Measurements from ENCODE around the gene CRYBG2. TPM values are rescaled to one million over a fixed set of nuclear protein-coding genes. Genes with fewer than 3 reads are reported as not detected.

Gene CRYBG2
- total RNA-seq, 1 donor from 2014 or later: 0.83 TPM

DNA sequence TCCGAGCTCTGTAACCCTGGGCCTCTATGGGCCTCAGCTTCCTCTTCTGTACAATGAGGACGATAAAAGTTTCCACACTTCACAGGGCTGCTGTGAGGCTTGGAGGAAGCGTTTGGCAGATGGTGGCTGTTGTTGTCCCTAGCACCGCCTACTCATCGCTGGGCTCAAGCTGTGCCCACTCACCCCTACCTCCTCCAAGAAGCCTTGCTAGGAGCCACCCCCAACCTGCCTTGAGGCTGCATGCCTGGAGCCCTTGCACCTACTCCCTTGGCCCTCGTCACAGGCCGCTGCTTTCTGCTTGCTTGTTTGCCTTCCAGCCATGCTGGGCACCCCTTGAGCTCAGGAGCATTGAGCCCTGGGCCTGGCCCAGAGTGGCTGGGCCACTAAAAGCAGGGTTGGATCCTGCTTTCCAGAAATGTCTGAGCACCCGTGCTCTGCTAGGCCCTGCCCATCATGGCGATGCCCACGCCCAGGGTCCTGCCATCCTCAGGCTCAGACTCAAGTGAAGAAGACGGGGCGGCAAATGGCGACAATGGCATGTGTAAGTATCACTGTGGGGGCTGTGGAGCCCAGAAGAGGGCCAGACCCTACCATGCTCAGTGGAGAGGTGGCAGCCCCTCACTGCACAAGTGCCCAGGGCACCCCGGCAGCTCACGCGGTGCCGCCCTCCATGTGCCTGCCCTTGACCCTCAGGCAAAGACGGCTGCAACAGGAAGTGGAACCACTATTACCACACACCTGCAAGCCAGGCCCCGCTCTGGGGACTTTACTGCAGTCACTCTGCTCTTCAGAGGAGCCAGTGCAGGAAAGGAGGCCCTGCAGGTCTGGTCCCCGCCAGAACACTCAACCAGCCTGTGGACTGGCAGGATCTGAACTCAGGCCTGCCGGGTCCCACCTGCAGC, 64.5 kb downstream of the CRYBG2 start:
- H3K36me3 Mint-ChIP-seq (ENCODE audit: low read depth): peaks cover 6% of the 10 kb centered on the region
- H3K4me3 Mint-ChIP-seq: peak overlapping the region; percentile 73
- no peak for DNase-seq (ENCODE audit: low spot score)
- H3K4me1 Mint-ChIP-seq (ENCODE audit: low read depth): peaks cover 66% of the 10 kb centered on the region
- no peaks in the 10 kb centered on the region for H3K9me3 Mint-ChIP-seq
- intact Hi-C loops (cut with micrococcal nuclease): loop anchor here (1.0 to 5.0 kb wide), 3 partner anchors 15 to 253 kb away; partner anchors contain the start of gene UBXN11
- no peaks in the 10 kb centered on the region for H3K27me3 Mint-ChIP-seq (ENCODE audit: insufficient read depth)
- peak overlapping the region; percentile 97 for H3K27ac Mint-ChIP-seq

DNA sequence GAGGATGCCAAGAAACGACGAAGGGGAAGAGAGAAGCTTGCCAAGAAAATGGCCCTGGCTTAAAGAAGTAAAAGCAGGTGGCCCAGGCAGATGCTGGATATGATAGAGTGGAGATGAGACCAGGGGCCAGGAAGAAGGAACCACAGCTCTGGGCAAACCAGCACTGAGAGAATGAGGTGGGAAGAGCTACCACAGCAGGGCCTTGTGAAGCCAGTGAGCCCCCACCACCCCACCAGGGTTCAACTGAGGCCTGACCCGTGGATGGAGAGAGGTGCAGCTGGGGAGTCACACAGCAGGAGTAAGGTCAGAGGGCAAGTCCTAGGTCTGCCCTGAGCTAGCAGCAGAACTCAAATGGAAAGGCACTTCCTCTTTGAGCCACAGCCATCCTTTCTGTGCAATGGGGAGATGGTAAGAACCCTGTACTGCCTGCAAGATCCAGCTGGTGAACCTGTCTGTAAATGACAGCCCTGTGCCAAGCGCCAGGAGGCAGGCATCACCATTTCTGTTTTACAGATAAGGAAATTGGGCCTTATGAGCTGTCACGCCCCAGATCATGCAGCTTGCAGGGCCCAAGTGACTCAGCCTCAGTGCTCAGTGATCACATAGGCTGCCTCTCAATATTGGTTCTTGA, 65.5 kb downstream of the CRYBG2 start:
- peak overlapping the region; percentile 73 for H3K4me3 Mint-ChIP-seq
- H3K27ac Mint-ChIP-seq: peak overlapping the region; percentile 97
- peaks cover 71% of the 10 kb centered on the region for H3K4me1 Mint-ChIP-seq (ENCODE audit: low read depth)
- no peaks in the 10 kb centered on the region for H3K9me3 Mint-ChIP-seq
- peaks cover 11% of the 10 kb centered on the region for H3K36me3 Mint-ChIP-seq (ENCODE audit: low read depth)
- no peak for DNase-seq (ENCODE audit: low spot score)
- no peaks in the 10 kb centered on the region for H3K27me3 Mint-ChIP-seq (ENCODE audit: insufficient read depth)
- intact Hi-C loops (cut with micrococcal nuclease): loop anchor here (1.0 to 5.0 kb wide), 3 partner anchors 14 to 254 kb away; no protein-coding TSS in a partner anchor

DNA sequence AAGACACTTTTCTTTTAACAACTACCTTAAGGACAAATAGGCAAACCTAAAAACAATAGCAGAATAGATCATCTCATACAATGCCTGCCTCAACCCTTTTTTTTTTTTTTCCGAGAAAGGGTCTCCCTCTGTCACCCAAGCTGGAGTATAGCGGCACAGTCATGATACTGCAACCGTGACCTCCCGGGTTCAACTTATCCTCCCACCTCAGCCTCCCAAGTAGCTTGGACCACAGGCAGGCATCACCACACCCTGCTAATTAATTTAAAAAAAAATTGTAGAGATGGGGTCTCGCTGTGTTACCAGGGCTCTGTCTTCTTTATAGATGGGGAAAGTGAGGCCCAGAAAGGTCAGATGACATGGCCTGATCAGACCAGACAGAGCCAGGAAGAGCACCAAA, 66.1 kb downstream of the CRYBG2 start:
- Mint-ChIP-seq H3K9me3 (no peaks in the 10 kb centered on the region), H3K4me3 (peak overlapping the region; percentile 73), H3K27ac (peak overlapping the region; percentile 97), H3K36me3 (ENCODE audit: low read depth) (peaks cover 17% of the 10 kb centered on the region), H3K27me3 (ENCODE audit: insufficient read depth) (no peaks in the 10 kb centered on the region), H3K4me1 (ENCODE audit: low read depth) (peaks cover 77% of the 10 kb centered on the region)
- intact Hi-C loops (cut with micrococcal nuclease): loop anchor here (1.0 to 5.0 kb wide), 3 partner anchors 13 to 254 kb away; no protein-coding TSS in a partner anchor
- DNase-seq (ENCODE audit: low spot score): no peak

DNA sequence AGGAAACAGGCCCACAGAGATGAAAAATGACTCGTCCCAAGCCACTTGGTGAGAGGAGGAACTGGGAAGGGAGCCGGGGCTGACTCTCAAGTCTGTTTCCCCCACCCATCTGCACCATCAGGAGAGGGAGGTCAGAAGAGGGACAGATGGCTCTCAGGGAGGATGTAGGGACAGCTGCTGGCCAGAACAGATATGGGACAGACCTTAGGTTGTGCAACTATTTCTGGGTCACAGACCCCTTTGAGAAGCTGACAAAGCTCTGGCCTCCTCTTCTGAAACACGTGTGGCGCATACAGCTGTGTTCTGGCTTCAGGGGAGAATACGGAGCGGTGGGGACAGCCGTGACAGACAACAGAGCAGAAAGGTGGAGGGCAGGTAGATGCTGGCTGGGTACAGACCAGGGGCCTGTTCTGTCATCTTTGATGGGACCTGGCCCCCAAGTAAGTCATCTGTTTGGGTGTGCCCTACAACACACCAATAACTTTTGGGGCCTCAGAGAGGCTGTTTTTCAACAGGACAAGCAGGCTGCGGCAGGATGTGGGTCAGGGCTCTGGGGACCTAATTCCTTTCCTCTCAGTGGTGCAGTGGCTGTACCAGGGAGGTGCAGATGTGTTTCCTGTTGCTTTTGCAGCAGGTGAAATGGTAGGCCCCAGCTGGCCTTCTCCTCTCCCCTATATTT, 66.8 kb downstream of the CRYBG2 start:
- H3K27me3 Mint-ChIP-seq (ENCODE audit: insufficient read depth): no peaks in the 10 kb centered on the region
- DNase-seq (ENCODE audit: low spot score): peak; percentile 76
- H3K36me3 Mint-ChIP-seq (ENCODE audit: low read depth): peaks cover 21% of the 10 kb centered on the region
- peaks cover 81% of the 10 kb centered on the region for H3K4me1 Mint-ChIP-seq (ENCODE audit: low read depth)
- no peaks in the 10 kb centered on the region for H3K9me3 Mint-ChIP-seq
- peak overlapping the region; percentile 73 for H3K4me3 Mint-ChIP-seq
- intact Hi-C loops (cut with micrococcal nuclease): loop anchor here (5.0 kb wide), 1 partner anchor 255 kb away; no protein-coding TSS in a partner anchor
- H3K27ac Mint-ChIP-seq: peak overlapping the region; percentile 97

DNA sequence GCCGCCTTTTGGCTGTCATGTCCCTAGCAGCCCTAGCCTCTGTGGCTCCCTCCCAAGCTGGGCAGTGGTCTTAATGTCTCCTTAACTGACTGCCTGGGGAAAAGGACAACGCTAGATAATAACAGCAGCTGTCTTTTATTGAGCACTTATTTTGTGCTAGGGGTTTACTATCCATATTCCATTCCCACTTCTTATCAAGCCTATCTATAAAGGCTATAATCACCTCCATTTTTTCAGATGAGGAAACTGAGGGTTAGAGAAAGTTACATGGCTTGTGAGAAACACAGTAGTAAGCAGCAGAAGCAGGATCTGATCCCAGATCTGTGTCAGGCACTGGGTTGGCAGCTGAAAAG, 67.9 kb downstream of the CRYBG2 start:
- Mint-ChIP-seq H3K9me3 (no peaks in the 10 kb centered on the region), H3K4me3 (no peak overlapping the region), H3K36me3 (ENCODE audit: low read depth) (peaks cover 29% of the 10 kb centered on the region), H3K27ac (peak overlapping the region; percentile 97), H3K27me3 (ENCODE audit: insufficient read depth) (no peaks in the 10 kb centered on the region), H3K4me1 (ENCODE audit: low read depth) (peaks cover 77% of the 10 kb centered on the region)
- no peak for DNase-seq (ENCODE audit: low spot score)
- intact Hi-C loops (cut with micrococcal nuclease): loop anchor here (5.0 kb wide), 1 partner anchor 256 kb away; no protein-coding TSS in a partner anchor

DNA sequence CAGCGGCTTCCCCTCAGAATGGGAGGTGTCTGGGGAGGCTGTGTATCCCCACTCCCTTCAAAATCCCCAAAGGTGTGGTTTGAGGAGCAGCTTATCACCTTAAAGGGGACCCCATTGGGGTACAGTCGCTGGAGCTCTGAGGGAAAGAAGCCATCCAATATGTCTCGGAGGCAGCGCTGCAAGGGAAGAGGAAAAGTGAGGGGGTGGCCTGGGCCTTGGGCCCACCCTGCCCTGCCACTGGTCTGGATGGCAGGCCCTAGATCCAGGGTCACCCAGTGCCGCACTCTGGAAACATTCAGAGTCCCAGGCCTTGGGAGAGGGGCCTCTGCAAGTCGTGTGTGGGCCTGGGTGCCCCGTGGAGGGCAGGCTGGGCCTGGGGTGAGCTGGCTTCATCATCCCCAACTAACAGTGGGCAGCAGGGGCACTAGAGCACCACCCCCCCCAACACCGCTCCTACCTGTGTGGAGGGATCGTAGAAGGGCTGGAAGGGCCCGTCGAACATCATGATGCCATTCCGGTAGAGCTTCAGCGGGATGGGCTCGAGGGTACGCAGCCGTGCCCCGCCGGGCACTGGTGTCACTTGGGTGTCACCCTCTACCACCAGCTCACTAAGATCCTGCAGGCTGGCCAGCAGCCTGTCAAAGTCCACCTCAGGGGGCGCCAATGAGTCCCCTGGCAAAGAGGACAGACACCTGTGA, 68.4 kb downstream of the CRYBG2 start:
- H3K9me3 Mint-ChIP-seq: no peaks in the 10 kb centered on the region
- H3K27ac Mint-ChIP-seq: peak overlapping the region; percentile 97
- intact Hi-C loops (cut with micrococcal nuclease): loop anchor here (1.0 to 5.0 kb wide), 5 partner anchors 36 to 257 kb away; partner anchors contain the start of gene CEP85
- H3K4me3 Mint-ChIP-seq: peak overlapping the region; percentile 81
- no peak for DNase-seq (ENCODE audit: low spot score)
- H3K36me3 Mint-ChIP-seq (ENCODE audit: low read depth): peaks cover 32% of the 10 kb centered on the region
- H3K27me3 Mint-ChIP-seq (ENCODE audit: insufficient read depth): no peaks in the 10 kb centered on the region
- peaks cover 77% of the 10 kb centered on the region for H3K4me1 Mint-ChIP-seq (ENCODE audit: low read depth)

DNA sequence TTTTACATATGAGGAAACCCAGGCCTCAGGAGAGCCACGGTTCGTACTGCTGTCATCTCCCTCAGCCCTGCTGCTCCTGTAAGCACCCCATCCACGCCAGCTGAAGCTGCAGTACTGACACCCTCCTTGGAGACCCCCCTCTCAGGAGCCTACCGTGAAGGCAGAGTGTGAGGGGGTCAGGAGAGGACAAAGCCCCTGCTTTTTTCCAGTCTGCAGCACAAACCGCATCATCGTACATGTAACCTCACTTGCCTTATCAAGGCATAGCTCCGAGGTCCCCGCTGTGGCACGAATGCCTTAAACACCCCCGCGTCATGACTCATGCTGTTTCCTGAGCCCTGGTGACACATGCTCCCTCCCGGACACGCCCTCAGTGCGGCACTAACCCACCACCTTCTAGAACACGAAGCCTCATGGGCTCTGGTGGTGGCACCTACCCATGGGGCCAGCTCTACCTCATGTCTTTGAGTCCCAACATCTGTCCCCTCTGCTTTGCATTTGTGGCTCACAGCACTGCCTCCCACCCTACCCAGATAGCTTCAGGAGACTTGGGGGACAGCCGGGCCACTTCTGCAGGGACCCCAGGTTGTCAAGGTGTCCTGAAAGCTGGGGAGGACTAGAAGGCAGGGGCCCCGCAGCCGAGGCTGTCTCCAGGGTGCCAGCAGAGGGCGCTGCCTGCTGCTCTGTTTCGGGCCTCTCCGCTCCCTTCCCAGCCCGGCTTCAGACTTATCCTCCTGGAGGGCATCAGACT, 69.2 kb downstream of the CRYBG2 start:
- Mint-ChIP-seq H3K27me3 (ENCODE audit: insufficient read depth) (no peaks in the 10 kb centered on the region), H3K4me1 (ENCODE audit: low read depth) (peaks cover 70% of the 10 kb centered on the region), H3K27ac (peak overlapping the region; percentile 97), H3K9me3 (no peaks in the 10 kb centered on the region), H3K36me3 (ENCODE audit: low read depth) (peaks cover 35% of the 10 kb centered on the region), H3K4me3 (peak overlapping the region; percentile 81)
- peak; percentile 88 for DNase-seq (ENCODE audit: low spot score)
- intact Hi-C loops (cut with micrococcal nuclease): loop anchor here (1.0 to 5.0 kb wide), 8 partner anchors 8 to 258 kb away; partner anchors contain the start of genes CEP85, HMGN2 and UBXN11

DNA sequence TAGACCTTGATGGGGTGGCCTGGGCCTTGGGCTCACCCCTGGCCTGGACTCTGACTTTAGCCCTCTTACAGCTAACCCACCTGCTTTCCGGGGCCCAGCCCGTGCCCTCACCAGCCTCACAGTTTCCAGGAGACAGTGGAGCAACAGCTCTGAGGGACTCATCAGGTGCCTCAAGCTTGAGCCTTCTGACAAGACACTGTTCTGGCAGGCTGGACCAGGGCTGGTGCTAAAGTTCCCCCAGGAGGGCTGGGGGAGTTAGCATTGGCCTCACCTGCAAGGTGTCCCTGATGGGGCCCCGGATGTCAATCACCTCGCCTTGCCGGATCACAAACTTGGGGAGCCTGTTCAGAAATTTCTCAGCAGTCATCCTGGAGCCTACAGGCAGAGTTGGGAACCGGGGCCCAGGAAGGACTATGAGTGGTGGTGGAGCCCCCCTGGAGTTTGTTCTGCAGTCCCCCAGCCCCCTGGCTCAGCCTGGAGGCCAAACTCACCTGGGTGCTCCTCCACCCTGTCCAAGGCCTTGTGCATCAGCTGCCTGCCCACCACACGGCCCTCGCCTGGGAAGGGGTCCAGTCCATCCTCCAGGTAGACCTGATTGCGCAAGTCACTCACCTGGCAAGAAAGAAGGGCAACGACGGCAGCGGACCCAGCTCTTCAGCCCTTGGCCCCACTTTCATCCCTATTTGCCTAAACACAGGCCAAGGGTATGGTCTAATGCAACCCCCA, 69.9 kb downstream of the CRYBG2 start:
- Mint-ChIP-seq H3K9me3 (no peaks in the 10 kb centered on the region), H3K4me3 (peak overlapping the region; percentile 81)

DNA sequence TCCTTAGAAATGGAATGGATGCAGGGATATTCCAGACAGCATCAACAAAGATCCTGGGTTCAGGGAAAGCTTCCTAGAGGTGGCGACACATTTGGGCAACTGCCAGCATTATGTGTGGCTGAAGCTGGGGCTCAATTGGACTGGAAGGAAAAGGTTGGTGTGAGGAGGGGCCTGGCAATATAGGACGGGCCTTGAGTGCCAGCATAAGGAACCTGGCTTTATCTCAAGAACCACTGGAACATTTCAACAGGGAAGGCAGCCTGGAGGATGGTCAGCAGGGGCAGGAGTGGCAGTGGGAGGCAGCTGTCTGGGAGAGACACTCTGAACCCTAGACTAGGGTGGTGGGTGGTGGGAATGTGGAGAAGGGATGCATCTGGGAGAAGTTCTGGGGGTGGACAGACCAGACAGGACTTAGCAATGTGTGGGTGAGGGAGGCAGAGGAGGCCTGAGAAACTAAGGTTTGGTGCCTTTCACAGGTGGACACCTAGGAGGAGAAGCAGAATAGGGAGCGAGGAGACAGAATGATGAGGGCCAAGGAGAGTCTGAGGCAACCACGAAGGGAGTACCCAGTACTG, 70.6 kb downstream of the CRYBG2 start:
- H3K4me1 Mint-ChIP-seq (ENCODE audit: low read depth): peaks cover 68% of the 10 kb centered on the region
- H3K9me3 Mint-ChIP-seq: no peaks in the 10 kb centered on the region
- H3K27ac Mint-ChIP-seq: peak overlapping the region; percentile 97
- intact Hi-C loops (cut with micrococcal nuclease): no loop called here
- H3K27me3 Mint-ChIP-seq (ENCODE audit: insufficient read depth): no peaks in the 10 kb centered on the region
- peak overlapping the region; percentile 81 for H3K4me3 Mint-ChIP-seq
- no peak for DNase-seq (ENCODE audit: low spot score)
- H3K36me3 Mint-ChIP-seq (ENCODE audit: low read depth): peaks cover 38% of the 10 kb centered on the region

More for the DNA sequence above, 69.9 kb downstream of the CRYBG2 start:
- Mint-ChIP-seq H3K4me1 (ENCODE audit: low read depth) (peaks cover 68% of the 10 kb centered on the region), H3K27me3 (ENCODE audit: insufficient read depth) (no peaks in the 10 kb centered on the region), H3K27ac (peak overlapping the region; percentile 97), H3K36me3 (ENCODE audit: low read depth) (peaks cover 35% of the 10 kb centered on the region)
- intact Hi-C loops (cut with micrococcal nuclease): loop anchor here (1.0 to 2.0 kb wide), 6 partner anchors 8 to 188 kb away; partner anchors contain the start of genes CEP85, HMGN2 and UBXN11
- no peak for DNase-seq (ENCODE audit: low spot score)

DNA sequence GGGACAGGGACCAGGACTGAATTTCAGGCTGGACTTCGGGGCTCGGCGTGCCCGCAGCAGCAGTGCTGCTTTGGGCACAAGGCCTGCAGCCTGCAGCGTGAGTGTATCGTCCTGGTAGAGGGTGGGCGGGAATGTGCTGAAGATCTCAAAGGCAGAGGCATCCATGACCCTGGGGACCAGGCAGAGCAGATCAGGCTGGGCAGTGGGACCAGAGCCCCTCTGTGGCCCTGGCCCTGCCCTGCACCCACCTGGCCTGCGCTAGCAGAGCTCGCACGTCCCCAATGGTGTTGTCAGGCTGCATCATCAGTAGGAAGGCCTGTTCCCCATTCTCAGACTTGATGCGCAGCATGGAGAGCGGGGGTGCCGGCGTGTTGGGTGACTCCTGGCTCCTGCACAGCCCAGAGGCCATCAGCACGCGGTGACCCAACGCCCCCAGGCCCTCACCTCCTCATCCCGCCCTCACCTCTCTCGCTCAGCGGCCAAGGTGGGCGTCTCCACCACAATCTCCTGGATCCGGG, 71.5 kb downstream of the CRYBG2 start:
- intact Hi-C loops (cut with micrococcal nuclease): no loop called here
- Mint-ChIP-seq H3K36me3 (ENCODE audit: low read depth) (peaks cover 42% of the 10 kb centered on the region), H3K4me3 (peak overlapping the region; percentile 81), H3K27me3 (ENCODE audit: insufficient read depth) (no peaks in the 10 kb centered on the region), H3K4me1 (ENCODE audit: low read depth) (peaks cover 68% of the 10 kb centered on the region), H3K9me3 (no peaks in the 10 kb centered on the region), H3K27ac (peak overlapping the region; percentile 97)
- no peak for DNase-seq (ENCODE audit: low spot score)

DNA sequence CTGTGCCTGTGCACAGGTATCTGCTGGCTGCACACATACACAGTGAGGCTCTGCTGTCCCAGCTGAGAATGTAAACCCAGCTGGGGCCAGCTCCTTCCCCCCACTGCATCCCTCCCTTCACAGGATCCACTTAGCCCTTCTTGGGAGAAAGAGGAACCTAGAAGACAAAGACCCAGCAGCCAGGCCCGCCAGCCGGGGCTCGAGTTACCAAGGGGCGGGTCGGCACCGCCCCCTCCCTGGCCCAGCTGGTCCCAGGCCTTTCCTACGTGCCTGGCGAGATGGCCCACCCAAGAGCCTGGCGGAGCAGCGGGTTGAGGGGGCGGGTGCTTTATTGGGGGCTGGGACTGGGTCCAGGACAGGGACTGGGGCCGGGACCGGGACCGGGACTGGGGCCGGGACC, 72.0 kb downstream of the CRYBG2 start:
- DNase-seq (ENCODE audit: low spot score): no peak
- intact Hi-C loops (cut with micrococcal nuclease): no loop called here
- Mint-ChIP-seq H3K27ac (peak overlapping the region; percentile 87), H3K27me3 (ENCODE audit: insufficient read depth) (no peaks in the 10 kb centered on the region), H3K9me3 (no peaks in the 10 kb centered on the region), H3K4me1 (ENCODE audit: low read depth) (peaks cover 68% of the 10 kb centered on the region), H3K36me3 (ENCODE audit: low read depth) (peaks cover 43% of the 10 kb centered on the region), H3K4me3 (peak overlapping the region; percentile 92)

All from activated T-helper 1 cell treated with anti-CD3 and anti-CD28 coated beads, Interleukin-12 subunit alpha, Interleukin-12 subunit beta, Interleukin-2, Interleukin-4 antibody, amounts not matched to agents 30 ng/mL and 10 ng/mL and 1 ng/mL, durations not matched to agents 14 hours and 24 hours and 36 hours (primary cell).